K562 (cell line): ENCODE measurements around the gene SLC25A45. TPM values are rescaled to one million over a fixed set of nuclear protein-coding genes. Genes with fewer than 3 reads are reported as not detected.
A peak's percentile ranks its signal among the peaks of the same experiment; 100 is the strongest.

ENCODE experiments used
- CSDE1 ChIP-seq, 2 experiments: fragments of 450-650 bp; IDR thresholded peaks; 2 replicates each; pipeline ENCODE4 v1.6.1; 2016; ENCODE audit warnings: mild to moderate bottlenecking in 1 of 2
- HDGF ChIP-seq: fragments of 450-650 bp; IDR thresholded peaks from 2 replicates; pipeline ENCODE4 v1.6.1; 2016
- MEF2D ChIP-seq: conservative IDR thresholded peaks from 2 replicates; pipeline ENCODE4 v1.6.1; 2016; ENCODE audit warnings: low read depth, missing genetic modification characterization, missing compliant biosample characterization
- MTF1 ChIP-seq: fragments of 250-450 bp; sonication (Bioruptor Pico); IDR thresholded peaks from 2 replicates; pipeline ENCODE4 v1.9.0; 2021; ENCODE audit warnings: moderate library complexity, mild to moderate bottlenecking, inconsistent platforms, borderline replicate concordance
- NFIX ChIP-seq: fragments of 250-450 bp; sonication (Bioruptor Pico); IDR thresholded peaks from 2 replicates; pipeline ENCODE4 v1.4.0; 2020; ENCODE audit warnings: low read depth, mild to moderate bottlenecking, moderate library complexity
- RUNX1 ChIP-seq: sonication (generic); IDR thresholded peaks from 2 replicates; pipeline ENCODE4 v1.6.1; 2016; ENCODE audit warnings: antibody characterized with exemption, low read depth
- SAFB2 ChIP-seq: fragments of 200-400 bp; formaldehyde crosslinking; IDR thresholded peaks from 2 replicates; pipeline ENCODE4 v1.6.1; 2018; ENCODE audit warnings: borderline replicate concordance, low read length, low read depth, moderate library complexity; ENCODE audit not compliant: severe bottlenecking
- SUPT5H ChIP-seq: fragments of 450-650 bp; IDR thresholded peaks from 2 replicates; pipeline ENCODE4 v1.6.1; 2016
- TBL1XR1 ChIP-seq, 2 experiments: IDR thresholded peaks; 2 replicates each; pipeline ENCODE4 v1.6.1; 2012; ENCODE audit warnings: improper control_type of control experiment in 2 of 2, low read length in 2 of 2, mild to moderate bottlenecking in 1 of 2
- ZNF41 ChIP-seq: fragments of 250-450 bp; sonication (Bioruptor Pico); conservative IDR thresholded peaks from 2 replicates; pipeline ENCODE4 v1.4.0; 2020; ENCODE audit warnings: mild to moderate bottlenecking
- polyA plus RNA-seq, 8 experiments: library from polyadenylated mRNA; depleted of rRNA in 4 of 8; stranded (reverse) in 5 of 8; unstranded in 3 of 8; fragments of >200 nt; fragmentation: Nextera tagmentation in 2 of 8; fragmentation: Illumina TruSeq in 1 of 8; extraction: Ambion mirVana in 2 of 8; extraction: Trizol in 1 of 8; gene quantifications; 2 replicates each; pipeline versions ENCODE4 v1.2.1 to v1.2.3, GENCODE V29; 2011 to 2014; ENCODE audit warnings: inconsistent platforms in 1 of 8, missing spikeins in 1 of 8
- total RNA-seq, 7 experiments: library from RNA; depleted of rRNA in 6 of 7; stranded (reverse); fragments of >200 nt in 6 of 7; fragmentation: Illumina TruSeq in 2 of 7; extraction: Trizol in 2 of 7; gene quantifications; 2 replicates each; pipeline versions ENCODE4 v1.2.1 to v1.2.3, GENCODE V29; 2011 to 2021; ENCODE audit warnings: low replicate concordance in 1 of 7
- TF ChIP-seq, protein P1 (sequence below): sonication (generic); IDR thresholded peaks from 2 replicates; pipeline ENCODE4 v1.6.1; 2016
- TF ChIP-seq, protein P2 (sequence below): fragments of 250-450 bp; sonication (Bioruptor Pico); IDR thresholded peaks from 2 replicates; pipeline ENCODE4 v1.5.0; 2020; ENCODE audit warnings: mild to moderate bottlenecking
- TF ChIP-seq, protein P3 (sequence below), 2 experiments: fragments of 450-650 bp in 1 of 2; IDR thresholded peaks; 2 replicates each; pipeline ENCODE4 v1.6.1; 2011 to 2017; ENCODE audit warnings: low read depth in 2 of 2, antibody characterized with exemption in 1 of 2, borderline replicate concordance in 1 of 2, low read length in 1 of 2, mild to moderate bottlenecking in 1 of 2, mixed read lengths in 1 of 2; ENCODE audit not compliant: control insufficient read depth in 1 of 2
- TF ChIP-seq, protein P4 (sequence below): sonication (generic); formaldehyde crosslinking; IDR thresholded peaks from 2 replicates; pipeline ENCODE4 v1.8.1; 2023; ENCODE audit warnings: mild to moderate bottlenecking, missing genetic modification reagents
- TF ChIP-seq, protein P5 (sequence below), 2 experiments: fragments of 450-650 bp in 1 of 2; sonication (generic) in 1 of 2; formaldehyde crosslinking; conservative IDR thresholded peaks; 2 replicates each; pipeline versions ENCODE4 v1.4.0 to v1.8.1; 2020 to 2022; ENCODE audit warnings: mild to moderate bottlenecking in 1 of 2, missing genetic modification reagents in 1 of 2
- TF ChIP-seq, protein P6 (sequence below): fragments of 450-650 bp; formaldehyde crosslinking; IDR thresholded peaks from 2 replicates; pipeline ENCODE4 v1.4.0; 2020; ENCODE audit warnings: mild to moderate bottlenecking, moderate library complexity

Gene SLC25A45
- total and polyA plus RNA-seq, 9 of the 15 experiments (the other 6 are each of a cell fraction or from before 2014, with no cell fraction given), result 0.15 to 2.3 (median 0.68) TPM

DNA sequence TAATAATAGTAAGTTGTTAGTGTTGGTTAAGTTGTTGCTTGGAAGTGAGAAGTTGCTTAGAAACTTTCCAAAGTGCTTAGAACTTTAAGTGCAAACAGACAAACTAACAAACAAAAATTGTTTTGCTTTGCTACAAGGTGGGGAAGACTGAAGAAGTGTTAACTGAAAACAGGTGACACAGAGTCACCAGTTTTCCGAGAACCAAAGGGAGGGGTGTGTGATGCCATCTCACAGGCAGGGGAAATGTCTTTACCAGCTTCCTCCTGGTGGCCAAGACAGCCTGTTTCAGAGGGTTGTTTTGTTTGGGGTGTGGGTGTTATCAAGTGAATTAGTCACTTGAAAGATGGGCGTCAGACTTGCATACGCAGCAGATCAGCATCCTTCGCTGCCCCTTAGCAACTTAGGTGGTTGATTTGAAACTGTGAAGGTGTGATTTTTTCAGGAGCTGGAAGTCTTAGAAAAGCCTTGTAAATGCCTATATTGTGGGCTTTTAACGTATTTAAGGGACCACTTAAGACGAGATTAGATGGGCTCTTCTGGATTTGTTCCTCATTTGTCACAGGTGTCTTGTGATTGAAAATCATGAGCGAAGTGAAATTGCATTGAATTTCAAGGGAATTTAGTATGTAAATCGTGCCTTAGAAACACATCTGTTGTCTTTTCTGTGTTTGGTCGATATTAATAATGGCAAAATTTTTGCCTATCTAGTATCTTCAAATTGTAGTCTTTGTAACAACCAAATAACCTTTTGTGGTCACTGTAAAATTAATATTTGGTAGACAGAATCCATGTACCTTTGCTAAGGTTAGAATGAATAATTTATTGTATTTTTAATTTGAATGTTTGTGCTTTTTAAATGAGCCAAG, 42.9 kb upstream of the SLC25A45 start (continued):
- TF ChIP-seq, protein P1, sequence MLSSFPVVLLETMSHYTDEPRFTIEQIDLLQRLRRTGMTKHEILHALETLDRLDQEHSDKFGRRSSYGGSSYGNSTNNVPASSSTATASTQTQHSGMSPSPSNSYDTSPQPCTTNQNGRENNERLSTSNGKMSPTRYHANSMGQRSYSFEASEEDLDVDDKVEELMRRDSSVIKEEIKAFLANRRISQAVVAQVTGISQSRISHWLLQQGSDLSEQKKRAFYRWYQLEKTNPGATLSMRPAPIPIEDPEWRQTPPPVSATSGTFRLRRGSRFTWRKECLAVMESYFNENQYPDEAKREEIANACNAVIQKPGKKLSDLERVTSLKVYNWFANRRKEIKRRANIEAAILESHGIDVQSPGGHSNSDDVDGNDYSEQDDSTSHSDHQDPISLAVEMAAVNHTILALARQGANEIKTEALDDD, result peak; percentile 64; the same call in 1 of the 2 replicates
- TF ChIP-seq MEF2D (no peak), ZNF41 (peak; percentile 78; the same call in 1 of the 2 replicates), CSDE1 (IDR thresholded peaks at IDR 0.05) (no peak), SUPT5H (peak; percentile 69), NFIX (no peak), SAFB2 (no peak), MTF1 (CRISPR knock-in tag) (no peak), HDGF (no peak), RUNX1 (no peak), TBL1XR1 (IDR thresholded peaks at IDR 0.05; ENCODE audit: low read length in 2 of 2) (peak in 1 of 2 experiments; percentile 40; a peak in 3 of 4 replicates)
- TF ChIP-seq, protein P2, sequence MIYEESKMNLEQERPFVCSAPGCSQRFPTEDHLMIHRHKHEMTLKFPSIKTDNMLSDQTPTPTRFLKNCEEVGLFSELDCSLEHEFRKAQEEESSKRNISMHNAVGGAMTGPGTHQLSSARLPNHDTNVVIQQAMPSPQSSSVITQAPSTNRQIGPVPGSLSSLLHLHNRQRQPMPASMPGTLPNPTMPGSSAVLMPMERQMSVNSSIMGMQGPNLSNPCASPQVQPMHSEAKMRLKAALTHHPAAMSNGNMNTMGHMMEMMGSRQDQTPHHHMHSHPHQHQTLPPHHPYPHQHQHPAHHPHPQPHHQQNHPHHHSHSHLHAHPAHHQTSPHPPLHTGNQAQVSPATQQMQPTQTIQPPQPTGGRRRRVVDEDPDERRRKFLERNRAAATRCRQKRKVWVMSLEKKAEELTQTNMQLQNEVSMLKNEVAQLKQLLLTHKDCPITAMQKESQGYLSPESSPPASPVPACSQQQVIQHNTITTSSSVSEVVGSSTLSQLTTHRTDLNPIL (CRISPR knock-in tag), result no peak
- TF ChIP-seq, protein P3, sequence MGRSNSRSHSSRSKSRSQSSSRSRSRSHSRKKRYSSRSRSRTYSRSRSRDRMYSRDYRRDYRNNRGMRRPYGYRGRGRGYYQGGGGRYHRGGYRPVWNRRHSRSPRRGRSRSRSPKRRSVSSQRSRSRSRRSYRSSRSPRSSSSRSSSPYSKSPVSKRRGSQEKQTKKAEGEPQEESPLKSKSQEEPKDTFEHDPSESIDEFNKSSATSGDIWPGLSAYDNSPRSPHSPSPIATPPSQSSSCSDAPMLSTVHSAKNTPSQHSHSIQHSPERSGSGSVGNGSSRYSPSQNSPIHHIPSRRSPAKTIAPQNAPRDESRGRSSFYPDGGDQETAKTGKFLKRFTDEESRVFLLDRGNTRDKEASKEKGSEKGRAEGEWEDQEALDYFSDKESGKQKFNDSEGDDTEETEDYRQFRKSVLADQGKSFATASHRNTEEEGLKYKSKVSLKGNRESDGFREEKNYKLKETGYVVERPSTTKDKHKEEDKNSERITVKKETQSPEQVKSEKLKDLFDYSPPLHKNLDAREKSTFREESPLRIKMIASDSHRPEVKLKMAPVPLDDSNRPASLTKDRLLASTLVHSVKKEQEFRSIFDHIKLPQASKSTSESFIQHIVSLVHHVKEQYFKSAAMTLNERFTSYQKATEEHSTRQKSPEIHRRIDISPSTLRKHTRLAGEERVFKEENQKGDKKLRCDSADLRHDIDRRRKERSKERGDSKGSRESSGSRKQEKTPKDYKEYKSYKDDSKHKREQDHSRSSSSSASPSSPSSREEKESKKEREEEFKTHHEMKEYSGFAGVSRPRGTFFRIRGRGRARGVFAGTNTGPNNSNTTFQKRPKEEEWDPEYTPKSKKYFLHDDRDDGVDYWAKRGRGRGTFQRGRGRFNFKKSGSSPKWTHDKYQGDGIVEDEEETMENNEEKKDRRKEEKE (IDR thresholded peaks at IDR 0.05; ENCODE audit: borderline replicate concordance in 1 of 2, control insufficient read depth in 1 of 2, low read depth in 2 of 2, low read length in 1 of 2), result peak in 1 of 2 experiments; percentile 95; a peak in 2 of 4 replicates
- TF ChIP-seq, protein P4, sequence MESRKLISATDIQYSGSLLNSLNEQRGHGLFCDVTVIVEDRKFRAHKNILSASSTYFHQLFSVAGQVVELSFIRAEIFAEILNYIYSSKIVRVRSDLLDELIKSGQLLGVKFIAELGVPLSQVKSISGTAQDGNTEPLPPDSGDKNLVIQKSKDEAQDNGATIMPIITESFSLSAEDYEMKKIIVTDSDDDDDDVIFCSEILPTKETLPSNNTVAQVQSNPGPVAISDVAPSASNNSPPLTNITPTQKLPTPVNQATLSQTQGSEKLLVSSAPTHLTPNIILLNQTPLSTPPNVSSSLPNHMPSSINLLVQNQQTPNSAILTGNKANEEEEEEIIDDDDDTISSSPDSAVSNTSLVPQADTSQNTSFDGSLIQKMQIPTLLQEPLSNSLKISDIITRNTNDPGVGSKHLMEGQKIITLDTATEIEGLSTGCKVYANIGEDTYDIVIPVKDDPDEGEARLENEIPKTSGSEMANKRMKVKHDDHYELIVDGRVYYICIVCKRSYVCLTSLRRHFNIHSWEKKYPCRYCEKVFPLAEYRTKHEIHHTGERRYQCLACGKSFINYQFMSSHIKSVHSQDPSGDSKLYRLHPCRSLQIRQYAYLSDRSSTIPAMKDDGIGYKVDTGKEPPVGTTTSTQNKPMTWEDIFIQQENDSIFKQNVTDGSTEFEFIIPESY, result no peak
- TF ChIP-seq, protein P5, sequence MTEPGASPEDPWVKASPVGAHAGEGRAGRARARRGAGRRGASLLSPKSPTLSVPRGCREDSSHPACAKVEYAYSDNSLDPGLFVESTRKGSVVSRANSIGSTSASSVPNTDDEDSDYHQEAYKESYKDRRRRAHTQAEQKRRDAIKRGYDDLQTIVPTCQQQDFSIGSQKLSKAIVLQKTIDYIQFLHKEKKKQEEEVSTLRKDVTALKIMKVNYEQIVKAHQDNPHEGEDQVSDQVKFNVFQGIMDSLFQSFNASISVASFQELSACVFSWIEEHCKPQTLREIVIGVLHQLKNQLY (CRISPR knock-in tag; conservative IDR thresholded peaks at IDR 0.05), result peak in 1 of 2 experiments; percentile 32; a peak in 1 of 4 replicates
- TF ChIP-seq, protein P6, sequence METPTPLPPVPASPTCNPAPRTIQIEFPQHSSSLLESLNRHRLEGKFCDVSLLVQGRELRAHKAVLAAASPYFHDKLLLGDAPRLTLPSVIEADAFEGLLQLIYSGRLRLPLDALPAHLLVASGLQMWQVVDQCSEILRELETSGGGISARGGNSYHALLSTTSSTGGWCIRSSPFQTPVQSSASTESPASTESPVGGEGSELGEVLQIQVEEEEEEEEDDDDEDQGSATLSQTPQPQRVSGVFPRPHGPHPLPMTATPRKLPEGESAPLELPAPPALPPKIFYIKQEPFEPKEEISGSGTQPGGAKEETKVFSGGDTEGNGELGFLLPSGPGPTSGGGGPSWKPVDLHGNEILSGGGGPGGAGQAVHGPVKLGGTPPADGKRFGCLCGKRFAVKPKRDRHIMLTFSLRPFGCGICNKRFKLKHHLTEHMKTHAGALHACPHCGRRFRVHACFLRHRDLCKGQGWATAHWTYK (CRISPR knock-in tag), result no peak; the same call in none of the 2 replicates
